Measurements from ENCODE around the gene ZSCAN32.

Gene ZSCAN32

DNA sequence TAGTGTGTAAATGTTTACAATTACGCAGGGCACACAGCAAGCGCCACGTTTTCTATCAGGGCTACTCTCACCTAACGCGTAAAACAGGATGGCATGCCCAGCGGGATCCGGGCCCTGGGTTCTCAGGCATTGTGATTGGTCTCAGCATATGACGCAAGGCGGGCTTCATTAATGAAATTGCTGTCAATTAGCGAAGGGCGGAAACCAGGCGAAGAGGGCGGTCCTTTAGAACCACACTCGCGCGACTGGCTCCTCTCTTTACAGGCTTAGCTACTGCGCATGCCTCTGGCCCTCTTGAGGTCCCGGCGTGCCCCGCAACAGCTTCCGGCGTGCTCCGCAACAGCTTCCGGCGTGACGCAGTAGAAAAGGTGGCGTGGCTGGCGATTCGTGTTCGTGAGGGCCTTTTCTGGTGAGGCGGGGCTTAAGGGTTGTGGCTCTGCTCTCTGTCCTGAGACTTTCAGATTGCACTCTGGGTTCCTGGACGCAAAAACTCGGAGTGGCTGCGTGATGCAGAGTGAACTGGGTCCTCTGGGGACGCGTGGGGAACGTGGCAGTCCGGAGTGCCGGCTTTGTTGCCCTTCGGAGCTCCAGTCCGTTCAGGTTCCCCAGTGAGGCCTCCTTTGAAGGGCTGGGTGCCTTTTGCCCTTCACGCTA, 35.9 kb downstream of the ZSCAN32 start:
- H3K4me3 ChIP-seq (ENCODE audit: low read depth, low read length), result peak overlapping the region; percentile 75
- DNase-seq (ENCODE audit: low read depth, low spot score), result peak; percentile 62
- ChIA-PET CTCF (interaction anchor here (1.0 kb wide), 1 partner anchor 10 kb away, joined by 3 read pairs; no protein-coding TSS in a partner anchor), POLR2A (no interaction called here)
- TF ChIP-seq, protein P1, sequence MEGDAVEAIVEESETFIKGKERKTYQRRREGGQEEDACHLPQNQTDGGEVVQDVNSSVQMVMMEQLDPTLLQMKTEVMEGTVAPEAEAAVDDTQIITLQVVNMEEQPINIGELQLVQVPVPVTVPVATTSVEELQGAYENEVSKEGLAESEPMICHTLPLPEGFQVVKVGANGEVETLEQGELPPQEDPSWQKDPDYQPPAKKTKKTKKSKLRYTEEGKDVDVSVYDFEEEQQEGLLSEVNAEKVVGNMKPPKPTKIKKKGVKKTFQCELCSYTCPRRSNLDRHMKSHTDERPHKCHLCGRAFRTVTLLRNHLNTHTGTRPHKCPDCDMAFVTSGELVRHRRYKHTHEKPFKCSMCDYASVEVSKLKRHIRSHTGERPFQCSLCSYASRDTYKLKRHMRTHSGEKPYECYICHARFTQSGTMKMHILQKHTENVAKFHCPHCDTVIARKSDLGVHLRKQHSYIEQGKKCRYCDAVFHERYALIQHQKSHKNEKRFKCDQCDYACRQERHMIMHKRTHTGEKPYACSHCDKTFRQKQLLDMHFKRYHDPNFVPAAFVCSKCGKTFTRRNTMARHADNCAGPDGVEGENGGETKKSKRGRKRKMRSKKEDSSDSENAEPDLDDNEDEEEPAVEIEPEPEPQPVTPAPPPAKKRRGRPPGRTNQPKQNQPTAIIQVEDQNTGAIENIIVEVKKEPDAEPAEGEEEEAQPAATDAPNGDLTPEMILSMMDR (IDR thresholded peaks at IDR 0.05; ENCODE audit: insufficient read depth, low read length, missing control alignments), result no peak

DNA sequence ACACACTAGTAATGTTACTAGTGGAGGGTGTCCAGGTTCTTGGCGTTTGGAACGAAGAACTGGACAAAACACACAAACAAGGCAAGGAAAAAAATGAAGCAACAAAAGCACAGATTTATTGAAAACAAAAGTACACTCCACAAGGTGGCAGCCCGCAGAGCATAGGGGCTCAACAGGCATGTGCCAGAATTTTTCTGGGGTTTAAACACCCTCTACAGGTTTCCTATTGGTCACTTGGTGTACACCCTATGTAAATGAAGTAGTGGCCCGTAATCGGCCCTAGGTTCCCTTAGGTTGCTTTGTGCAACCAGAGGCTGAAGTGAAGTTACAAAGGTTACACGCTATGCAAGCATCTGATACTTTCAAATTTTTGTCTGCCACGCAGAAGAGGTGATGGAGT, 37.0 kb downstream of the ZSCAN32 start:
- CTCF ChIA-PET, result no interaction called here
- DNase-seq (ENCODE audit: low read depth, low spot score), result no peak
- POLR2A ChIA-PET, result no interaction called here
- H3K4me3 ChIP-seq (ENCODE audit: low read depth, low read length), result no peak overlapping the region
- TF ChIP-seq, protein P1 (IDR thresholded peaks at IDR 0.05; ENCODE audit: insufficient read depth, low read length, missing control alignments), result no peak

DNA sequence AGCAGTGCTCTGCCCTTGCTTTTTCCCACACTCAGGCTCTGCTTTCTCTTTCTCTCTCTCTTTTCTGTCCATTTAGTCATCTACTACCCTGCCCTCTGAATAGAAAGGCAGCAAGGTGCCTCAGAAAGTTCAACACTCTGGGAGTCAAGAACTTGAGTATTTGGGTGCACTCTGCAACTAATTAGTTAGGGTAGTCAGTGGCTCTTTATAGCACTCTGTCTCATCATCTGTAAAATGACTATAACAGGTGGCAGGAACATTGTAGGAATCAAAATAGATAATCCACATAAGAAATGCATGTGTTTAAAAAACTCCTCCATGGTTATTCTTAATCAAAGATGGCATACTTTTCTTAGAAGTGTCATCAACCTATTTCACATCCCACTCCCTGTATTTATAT, 37.9 kb downstream of the ZSCAN32 start:
- POLR2A ChIA-PET, result no interaction called here
- TF ChIP-seq, protein P1 (IDR thresholded peaks at IDR 0.05; ENCODE audit: insufficient read depth, low read length, missing control alignments), result no peak
- CTCF ChIA-PET, result no interaction called here
- no peak for DNase-seq (ENCODE audit: low read depth, low spot score)
- no peak overlapping the region for H3K4me3 ChIP-seq (ENCODE audit: low read depth, low read length)

- TF ChIP-seq, protein P1 (IDR thresholded peaks at IDR 0.05; ENCODE audit: insufficient read depth, low read length, missing control alignments), result no peak
- ChIA-PET POLR2A (no interaction called here), CTCF (no interaction called here)
- no peak overlapping the region for H3K4me3 ChIP-seq (ENCODE audit: low read depth, low read length)
- no peak for DNase-seq (ENCODE audit: low read depth, low spot score)
Measured at GRCh38 chr16:3358871-3359270, 41.9 kb downstream of the ZSCAN32 start.

DNA sequence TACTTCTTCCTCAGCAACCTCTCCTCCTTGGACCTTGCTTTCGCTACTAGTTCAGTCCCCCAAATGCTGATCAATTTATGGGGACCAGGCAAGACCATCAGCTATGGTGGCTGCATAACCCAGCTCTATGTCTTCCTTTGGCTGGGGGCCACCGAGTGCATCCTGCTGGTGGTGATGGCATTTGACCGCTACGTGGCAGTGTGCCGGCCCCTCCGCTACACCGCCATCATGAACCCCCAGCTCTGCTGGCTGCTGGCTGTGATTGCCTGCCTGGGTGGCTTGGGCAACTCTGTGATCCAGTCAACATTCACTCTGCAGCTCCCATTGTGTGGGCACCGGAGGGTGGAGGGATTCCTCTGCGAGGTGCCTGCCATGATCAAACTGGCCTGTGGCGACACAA, 44.7 kb downstream of the ZSCAN32 start:
- no peak overlapping the region for H3K4me3 ChIP-seq (ENCODE audit: low read depth, low read length)
- no peak for DNase-seq (ENCODE audit: low read depth, low spot score)
- TF ChIP-seq, protein P1 (IDR thresholded peaks at IDR 0.05; ENCODE audit: insufficient read depth, low read length, missing control alignments), result no peak
- CTCF ChIA-PET, result no interaction called here
- POLR2A ChIA-PET, result no interaction called here

GRCh38 chr16:3355589-3355988, 45.2 kb downstream of the ZSCAN32 start, which contains the start of gene OR2C1:
Gene OR2C1 (plus strand): TSS chr16:3355889. CDS start chr16:3355941, 52 bp downstream.
- CTCF ChIA-PET, result no interaction called here
- DNase-seq (ENCODE audit: low read depth, low spot score), result no peak
- H3K4me3 ChIP-seq (ENCODE audit: low read depth, low read length), result no peak within 1 kb of the TSS
- POLR2A ChIA-PET, result no interaction called here
- TF ChIP-seq, protein P1 (IDR thresholded peaks at IDR 0.05; ENCODE audit: insufficient read depth, low read length, missing control alignments), result no peak
